HG03095 (cell line): ENCODE results near the gene MAP1LC3B.

Experiments used
- ATAC-seq: cut with Tn5 transposase; IDR thresholded peaks from one replicate; pipeline ENCODE4 v1.9.1; 2021; ENCODE audit warnings: moderate library complexity; ENCODE audit not compliant: unreplicated experiment

Gene MAP1LC3B

DNA sequence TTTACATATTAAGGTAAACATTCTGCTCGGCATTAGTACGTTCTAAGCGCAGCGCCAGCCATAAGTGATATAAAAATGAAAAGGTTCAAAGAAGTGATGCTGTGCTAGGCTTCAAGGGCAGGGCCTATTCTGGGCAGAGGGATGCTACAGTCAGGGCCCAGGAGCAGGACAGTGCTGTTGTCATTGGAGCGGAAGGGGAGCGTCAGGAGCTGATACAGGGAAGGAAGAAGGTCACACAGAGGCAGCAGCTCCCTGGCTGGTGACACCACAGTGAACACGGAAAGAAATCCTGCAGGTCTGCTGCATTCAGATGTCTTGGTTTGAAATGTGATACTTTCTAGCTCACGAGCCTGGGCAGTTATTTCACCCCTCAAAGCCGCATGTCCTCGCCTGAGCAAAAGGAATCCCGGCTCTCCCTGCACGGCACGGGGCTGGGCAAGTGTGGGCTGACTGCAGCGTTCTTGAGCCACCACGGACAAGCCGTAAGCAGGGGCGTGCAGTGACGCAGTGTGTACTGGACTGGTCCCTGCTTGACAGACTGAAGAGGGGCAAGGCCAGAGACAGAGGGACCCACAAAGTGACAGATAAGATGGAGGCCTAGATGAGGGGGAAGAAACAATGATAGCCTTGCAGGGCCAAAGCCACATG is 59.6 kb downstream of the MAP1LC3B start:
- no peak for ATAC-seq

GRCh38 chr16:87453326-87453725 is 61.2 kb downstream of the MAP1LC3B start:
- ATAC-seq = no peak
